Trophoblast cell (in vitro differentiated cells and primary cell): ENCODE measurements around the gene CACNA1D.

ENCODE experiments used
- DNase-seq, 2 donors: peaks; one replicate each; pipeline ENCODE4 v3.0.0-alpha.2; 2016
- H2AFZ ChIP-seq: 2 replicates; pipeline ENCODE4 v1.6.1; 2013; ENCODE audit warnings: low read length, moderate library complexity, mild to moderate bottlenecking; ENCODE audit not compliant: insufficient read depth, poor library complexity
- H2AK5ac ChIP-seq: 2 replicates; pipeline ENCODE4 v1.6.1; 2013; ENCODE audit warnings: mild to moderate bottlenecking, low read length
- H2BK120ac ChIP-seq: 2 replicates; pipeline ENCODE4 v1.6.1; 2013; ENCODE audit warnings: low read length, mild to moderate bottlenecking, moderate library complexity; ENCODE audit not compliant: insufficient read depth, poor library complexity
- H2BK12ac ChIP-seq: 2 replicates; pipeline ENCODE4 v1.6.1; 2013; ENCODE audit warnings: mild to moderate bottlenecking, low read length, moderate library complexity
- H2BK5ac ChIP-seq: 2 replicates; pipeline ENCODE4 v1.6.1; 2013; ENCODE audit warnings: low read length, low read depth, moderate library complexity, mild to moderate bottlenecking; ENCODE audit not compliant: poor library complexity
- H3K14ac ChIP-seq: 2 replicates; pipeline ENCODE4 v1.6.1; 2013; ENCODE audit warnings: mild to moderate bottlenecking, low read length
- H3K18ac ChIP-seq: 2 replicates; pipeline ENCODE4 v1.6.1; 2013; ENCODE audit warnings: mild to moderate bottlenecking, low read length
- H3K23ac ChIP-seq: 2 replicates; pipeline ENCODE4 v1.6.1; 2013; ENCODE audit warnings: low read length
- H3K27ac ChIP-seq: 2 replicates; pipeline ENCODE4 v1.5.1; 2013; ENCODE audit warnings: low read depth, mild to moderate bottlenecking, inconsistent platforms, low read length, moderate library complexity
- H3K27me3 ChIP-seq: 2 replicates; pipeline ENCODE4 v1.6.1; 2013; ENCODE audit warnings: inconsistent platforms, mild to moderate bottlenecking, low read length, moderate library complexity; ENCODE audit not compliant: insufficient read depth
- H3K36me3 ChIP-seq, 2 experiments: 1 replicate in 1 of 2; 2 replicates in 1 of 2; pipeline ENCODE4 v1.6.1; 2013; ENCODE audit warnings: low read length in 2 of 2, mild to moderate bottlenecking in 2 of 2, moderate library complexity in 1 of 2; ENCODE audit not compliant: insufficient read depth in 2 of 2, control insufficient read depth in 1 of 2
- H3K4ac ChIP-seq: 2 replicates; pipeline ENCODE4 v1.6.1; 2013; ENCODE audit warnings: low read depth, mild to moderate bottlenecking, low read length, moderate library complexity
- H3K4me1 ChIP-seq, 2 experiments: 1 replicate in 1 of 2; 2 replicates in 1 of 2; pipeline ENCODE4 v1.6.1; 2013; ENCODE audit warnings: low read length in 2 of 2, mild to moderate bottlenecking in 2 of 2, moderate library complexity in 1 of 2; ENCODE audit not compliant: insufficient read depth in 2 of 2, control insufficient read depth in 1 of 2
- H3K4me2 ChIP-seq: 2 replicates; pipeline ENCODE4 v1.6.1; 2013; ENCODE audit warnings: inconsistent platforms, mild to moderate bottlenecking, low read length, moderate library complexity
- H3K4me3 ChIP-seq: 2 replicates; pipeline ENCODE4 v1.5.1; 2013; ENCODE audit warnings: mild to moderate bottlenecking, low read depth, low read length, inconsistent platforms
- H3K79me1 ChIP-seq: one replicate; pipeline ENCODE4 v1.6.1; 2013; ENCODE audit warnings: low read length
- H3K79me2 ChIP-seq: 2 replicates; pipeline ENCODE4 v1.6.1; 2013; ENCODE audit warnings: low read length, mild to moderate bottlenecking; ENCODE audit not compliant: control insufficient read depth, insufficient read depth, poor library complexity
- H3K9ac ChIP-seq: 2 replicates; pipeline ENCODE4 v1.6.1; 2013; ENCODE audit warnings: mild to moderate bottlenecking, low read length
- H3K9me3 ChIP-seq: 2 replicates; pipeline ENCODE4 v1.6.1; 2013; ENCODE audit warnings: low read depth, mild to moderate bottlenecking, control low read depth, inconsistent platforms, low read length; ENCODE audit not compliant: insufficient read depth
- H4K12ac ChIP-seq: 2 replicates; pipeline ENCODE4 v1.6.1; 2013; ENCODE audit warnings: low read depth, mild to moderate bottlenecking, low read length, moderate library complexity
- H4K8ac ChIP-seq: 2 replicates; pipeline ENCODE4 v1.6.1; 2013; ENCODE audit warnings: low read depth, mild to moderate bottlenecking, low read length, moderate library complexity
- H4K91ac ChIP-seq: one replicate; pipeline ENCODE4 v1.6.1; 2013; ENCODE audit warnings: low read depth, mild to moderate bottlenecking, low read length, moderate library complexity
- WGBS: extraction: QIAGEN DNeasy Blood & Tissue Kit; methylation state at CpG from one replicate; pipeline ENCODE4 v1.1.7; 2013; ENCODE audit warnings: missing lambda C conversion rate; ENCODE audit not compliant: insufficient read length, insufficient coverage; ENCODE audit errors: extremely low coverage; 5-methylcytosine and 5-hydroxymethylcytosine counted together

CACNA1D gene

GRCh38 chr3:53858096-53858741 lies 363.8 kb downstream of the CACNA1D start:
- no peak overlapping the region for H3K9ac ChIP-seq
- H4K91ac ChIP-seq, result no peak overlapping the region
- H3K36me3 ChIP-seq, result peaks cover 0 to 3% of the 10 kb centered on the region in 2 experiments
- H3K9me3 ChIP-seq, result no peaks in the 10 kb centered on the region
- H4K12ac ChIP-seq, result no peak overlapping the region
- H2BK12ac ChIP-seq, result no peak overlapping the region
- H3K23ac ChIP-seq, result no peak overlapping the region
- no peaks in the 10 kb centered on the region for H3K27me3 ChIP-seq
- H2BK5ac ChIP-seq, result no peak overlapping the region
- H3K18ac ChIP-seq, result no peak overlapping the region
- no peak overlapping the region for H4K8ac ChIP-seq
- H3K4ac ChIP-seq, result no peak overlapping the region
- no peak overlapping the region for H2BK120ac ChIP-seq
- no peak overlapping the region for H3K14ac ChIP-seq
- no peak overlapping the region for H2AFZ ChIP-seq
- no peak overlapping the region for H3K27ac ChIP-seq
- no peak overlapping the region for H3K4me2 ChIP-seq
- no CpG with 5 or more reads among the region's 7 CpGs for WGBS
- H3K79me1 ChIP-seq, result no peaks in the 10 kb centered on the region
- no peak overlapping the region for H2AK5ac ChIP-seq
- DNase-seq, result no peak
- no peaks in the 10 kb centered on the region for H3K79me2 ChIP-seq
- H3K4me1 ChIP-seq, result no peaks in the 10 kb centered on the region
- no peak overlapping the region for H3K4me3 ChIP-seq

- DNase-seq, result no peak
- no peak overlapping the region for H3K18ac ChIP-seq
Measured at GRCh38 chr3:53859178-53859577, 364.8 kb downstream of the CACNA1D start.

GRCh38 chr3:53860196-53860595 lies 365.8 kb downstream of the CACNA1D start:
- H4K8ac ChIP-seq, result no peak overlapping the region
- no peak overlapping the region for H4K12ac ChIP-seq
- no peak overlapping the region for H3K4me3 ChIP-seq
- H2BK5ac ChIP-seq, result no peak overlapping the region
- H3K79me1 ChIP-seq, result no peaks in the 10 kb centered on the region
- no peaks in the 10 kb centered on the region for H3K79me2 ChIP-seq
- no peak overlapping the region for H3K23ac ChIP-seq
- no peak overlapping the region for H2AK5ac ChIP-seq
- H2BK12ac ChIP-seq, result no peak overlapping the region
- DNase-seq, result no peak
- H3K27ac ChIP-seq, result no peak overlapping the region
- peaks cover 6 to 11% of the 10 kb centered on the region in 2 experiments for H3K36me3 ChIP-seq
- H3K4me2 ChIP-seq, result no peak overlapping the region
- no peak overlapping the region for H2BK120ac ChIP-seq
- no peak overlapping the region for H3K9ac ChIP-seq
- no CpG with 5 or more reads among the region's 4 CpGs for WGBS
- H3K14ac ChIP-seq, result no peak overlapping the region
- no peaks in the 10 kb centered on the region for H3K9me3 ChIP-seq
- no peak overlapping the region for H3K18ac ChIP-seq
- H2AFZ ChIP-seq, result no peak overlapping the region
- H4K91ac ChIP-seq, result no peak overlapping the region
- no peaks in the 10 kb centered on the region for H3K27me3 ChIP-seq
- H3K4ac ChIP-seq, result no peak overlapping the region
- no peaks in the 10 kb centered on the region for H3K4me1 ChIP-seq

More at GRCh38 chr3:53859178-53859577, 364.8 kb downstream of the CACNA1D start:
- Histone ChIP-seq H4K8ac (no peak overlapping the region), H2BK12ac (no peak overlapping the region), H3K79me1 (no peaks in the 10 kb centered on the region), H3K27ac (no peak overlapping the region), H2BK120ac (no peak overlapping the region), H4K12ac (no peak overlapping the region), H2AFZ (no peak overlapping the region), H3K9me3 (no peaks in the 10 kb centered on the region), H3K36me3 (peaks cover 2 to 6% of the 10 kb centered on the region in 2 experiments), H3K79me2 (no peaks in the 10 kb centered on the region), H3K4ac (no peak overlapping the region), H3K9ac (no peak overlapping the region), H3K4me1 (no peaks in the 10 kb centered on the region), H4K91ac (no peak overlapping the region), H3K4me3 (no peak overlapping the region), H3K14ac (no peak overlapping the region), H2AK5ac (no peak overlapping the region), H2BK5ac (no peak overlapping the region), H3K23ac (no peak overlapping the region), H3K27me3 (no peaks in the 10 kb centered on the region), H3K4me2 (no peak overlapping the region)
- WGBS, result no CpG with 5 or more reads among the region's 6 CpGs

GRCh38 chr3:53862241-53862640 lies 367.8 kb downstream of the CACNA1D start:
- no peak overlapping the region for H2BK120ac ChIP-seq
- H3K4ac ChIP-seq, result no peak overlapping the region
- H3K79me1 ChIP-seq, result no peaks in the 10 kb centered on the region
- peaks cover 8 to 14% of the 10 kb centered on the region in 2 experiments for H3K36me3 ChIP-seq
- no peak overlapping the region for H4K8ac ChIP-seq
- no peak overlapping the region for H3K27ac ChIP-seq
- H3K27me3 ChIP-seq, result no peaks in the 10 kb centered on the region
- H4K91ac ChIP-seq, result no peak overlapping the region
- no peak overlapping the region for H2BK12ac ChIP-seq
- H3K79me2 ChIP-seq, result no peaks in the 10 kb centered on the region
- no peak overlapping the region for H2AK5ac ChIP-seq
- H2AFZ ChIP-seq, result no peak overlapping the region
- H3K18ac ChIP-seq, result no peak overlapping the region
- WGBS, result no CpG with 5 or more reads among the region's 3 CpGs
- no peaks in the 10 kb centered on the region for H3K4me1 ChIP-seq
- H4K12ac ChIP-seq, result no peak overlapping the region
- no peak overlapping the region for H3K14ac ChIP-seq
- no peak overlapping the region for H3K23ac ChIP-seq
- H2BK5ac ChIP-seq, result no peak overlapping the region
- H3K9ac ChIP-seq, result no peak overlapping the region
- DNase-seq, result no peak
- H3K4me2 ChIP-seq, result no peak overlapping the region
- H3K4me3 ChIP-seq, result no peak overlapping the region
- no peaks in the 10 kb centered on the region for H3K9me3 ChIP-seq
